GM12873 (cell line): ENCODE measurements around the gene VTI1A.

ENCODE experiments used
- TF ChIP-seq, protein P1 (sequence below): IDR thresholded peaks from 2 replicates; pipeline ENCODE4 v1.5.1; 2012; ENCODE audit warnings: low read depth, mild to moderate bottlenecking, moderate library complexity, low read length, control low read depth; ENCODE audit not compliant: insufficient read depth; ENCODE audit errors: missing control alignments

Gene VTI1A

DNA sequence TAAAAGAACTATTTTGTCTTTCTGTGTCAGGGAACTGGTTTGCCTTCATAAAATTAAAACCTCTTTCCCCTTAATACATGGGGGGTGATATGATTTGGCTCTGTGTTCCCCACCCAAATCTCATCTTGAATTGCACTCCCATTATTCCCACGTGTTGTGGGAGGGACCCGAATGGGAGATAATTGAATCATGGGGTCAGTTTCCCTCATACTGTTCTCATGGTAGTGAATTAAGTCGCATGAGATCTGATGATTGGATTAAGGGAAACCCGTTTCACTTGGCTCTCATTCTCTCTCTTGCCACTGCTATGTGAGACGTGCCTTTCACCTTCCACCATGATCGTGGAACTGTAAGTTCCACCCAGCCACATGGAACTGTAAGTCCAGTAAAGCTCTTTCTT is 142.1 kb downstream of the VTI1A start:
- TF ChIP-seq, protein P1, sequence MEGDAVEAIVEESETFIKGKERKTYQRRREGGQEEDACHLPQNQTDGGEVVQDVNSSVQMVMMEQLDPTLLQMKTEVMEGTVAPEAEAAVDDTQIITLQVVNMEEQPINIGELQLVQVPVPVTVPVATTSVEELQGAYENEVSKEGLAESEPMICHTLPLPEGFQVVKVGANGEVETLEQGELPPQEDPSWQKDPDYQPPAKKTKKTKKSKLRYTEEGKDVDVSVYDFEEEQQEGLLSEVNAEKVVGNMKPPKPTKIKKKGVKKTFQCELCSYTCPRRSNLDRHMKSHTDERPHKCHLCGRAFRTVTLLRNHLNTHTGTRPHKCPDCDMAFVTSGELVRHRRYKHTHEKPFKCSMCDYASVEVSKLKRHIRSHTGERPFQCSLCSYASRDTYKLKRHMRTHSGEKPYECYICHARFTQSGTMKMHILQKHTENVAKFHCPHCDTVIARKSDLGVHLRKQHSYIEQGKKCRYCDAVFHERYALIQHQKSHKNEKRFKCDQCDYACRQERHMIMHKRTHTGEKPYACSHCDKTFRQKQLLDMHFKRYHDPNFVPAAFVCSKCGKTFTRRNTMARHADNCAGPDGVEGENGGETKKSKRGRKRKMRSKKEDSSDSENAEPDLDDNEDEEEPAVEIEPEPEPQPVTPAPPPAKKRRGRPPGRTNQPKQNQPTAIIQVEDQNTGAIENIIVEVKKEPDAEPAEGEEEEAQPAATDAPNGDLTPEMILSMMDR = no peak

DNA sequence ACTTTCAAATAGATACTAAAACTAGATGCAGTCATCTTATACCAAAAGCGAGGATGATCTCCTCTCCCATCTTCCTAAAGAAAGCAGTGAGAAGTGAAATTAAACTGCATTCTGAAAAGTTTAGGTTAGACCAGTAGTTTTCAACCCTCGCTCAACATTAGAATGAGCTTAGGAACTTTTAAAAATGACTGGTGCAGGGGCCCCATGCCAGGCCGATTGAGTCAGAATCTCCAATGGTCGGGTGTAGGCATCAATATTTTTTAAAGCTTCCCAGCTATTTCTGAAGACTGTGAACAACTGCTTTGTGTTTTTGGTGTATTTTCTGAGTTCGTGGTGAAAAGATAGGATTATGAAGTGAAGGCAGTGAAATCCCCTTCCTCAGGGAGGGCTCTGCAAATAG is 146.0 kb downstream of the VTI1A start:
- TF ChIP-seq, protein P1 = no peak

DNA sequence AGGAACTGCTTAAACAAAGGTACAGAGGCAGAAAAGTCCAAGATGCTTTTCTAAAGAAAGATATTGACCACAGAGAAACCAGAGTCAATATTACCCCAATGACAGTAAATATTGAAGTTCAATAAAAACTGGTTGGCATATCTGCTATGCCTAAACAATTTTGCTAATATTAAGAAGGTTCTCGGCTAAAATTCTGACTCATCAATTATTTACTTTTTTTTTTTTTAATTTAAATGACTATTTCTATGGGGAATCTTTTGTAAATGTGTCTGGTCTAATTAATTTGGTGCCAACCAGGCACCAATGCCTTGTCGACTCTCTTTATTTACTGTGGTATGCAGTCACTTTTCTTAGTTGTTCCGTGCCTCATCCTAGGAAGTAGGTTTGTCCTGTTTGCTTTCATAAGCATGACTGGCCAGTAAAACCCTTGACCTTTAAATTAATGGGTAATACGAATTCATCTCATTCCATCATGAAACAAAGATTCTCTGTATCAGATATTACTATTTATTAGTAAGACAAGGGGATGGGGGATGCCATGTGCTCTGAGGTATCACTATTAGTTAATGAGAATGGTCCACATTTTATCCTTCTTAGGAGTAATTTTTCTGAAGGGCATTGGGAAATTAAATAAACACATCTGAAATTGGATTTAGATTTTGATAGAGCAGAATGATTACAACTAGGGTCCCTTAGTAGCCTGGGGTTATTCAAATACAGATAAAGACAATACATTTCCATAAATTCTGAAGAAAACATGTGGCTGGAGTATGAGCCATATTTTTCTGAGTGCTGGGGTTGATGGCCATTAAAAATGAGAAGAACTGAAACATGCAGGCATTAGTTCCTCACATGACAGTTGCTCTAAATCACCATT is 154.4 kb downstream of the VTI1A start:
- TF ChIP-seq, protein P1 = no peak

DNA sequence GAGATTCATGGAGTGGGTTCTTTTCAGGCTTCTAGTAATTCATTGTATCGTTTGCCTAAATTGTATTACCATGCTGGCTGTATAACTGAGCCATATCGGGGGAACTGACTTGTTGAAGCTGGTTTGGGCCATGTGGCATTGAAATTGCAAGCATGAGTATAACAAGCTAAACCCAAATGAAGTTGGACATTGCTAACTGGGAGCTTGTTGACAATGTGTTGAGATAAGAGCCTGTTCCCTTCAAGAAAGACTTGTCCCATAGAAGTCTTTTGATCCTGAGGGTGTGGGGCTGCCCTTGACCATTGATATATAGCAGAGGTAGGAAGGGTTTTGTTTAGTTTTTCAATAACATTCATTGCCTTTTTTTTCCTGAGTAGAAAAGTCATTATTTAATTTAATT is 156.0 kb downstream of the VTI1A start:
- TF ChIP-seq, protein P1 = no peak

DNA sequence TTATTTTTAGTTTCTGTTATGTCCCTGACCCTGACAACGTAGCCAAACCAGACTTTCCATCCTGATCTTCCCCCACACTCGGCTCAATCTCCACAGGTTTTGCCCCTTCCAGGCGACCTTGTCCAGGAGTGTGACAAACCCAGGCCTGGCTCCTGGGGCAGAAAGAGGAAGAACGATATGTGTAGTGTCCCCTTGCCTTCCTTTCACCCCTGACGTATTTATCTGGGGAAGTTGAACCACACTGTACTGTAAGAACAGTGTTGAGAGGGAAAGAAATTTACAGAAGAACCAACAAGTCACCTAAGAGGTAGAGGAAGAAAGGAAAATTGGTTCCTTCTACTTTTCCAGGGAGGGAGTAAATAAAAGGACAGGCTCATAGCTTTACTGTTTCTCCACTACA is 158.0 kb downstream of the VTI1A start:
- TF ChIP-seq, protein P1 = no peak

DNA sequence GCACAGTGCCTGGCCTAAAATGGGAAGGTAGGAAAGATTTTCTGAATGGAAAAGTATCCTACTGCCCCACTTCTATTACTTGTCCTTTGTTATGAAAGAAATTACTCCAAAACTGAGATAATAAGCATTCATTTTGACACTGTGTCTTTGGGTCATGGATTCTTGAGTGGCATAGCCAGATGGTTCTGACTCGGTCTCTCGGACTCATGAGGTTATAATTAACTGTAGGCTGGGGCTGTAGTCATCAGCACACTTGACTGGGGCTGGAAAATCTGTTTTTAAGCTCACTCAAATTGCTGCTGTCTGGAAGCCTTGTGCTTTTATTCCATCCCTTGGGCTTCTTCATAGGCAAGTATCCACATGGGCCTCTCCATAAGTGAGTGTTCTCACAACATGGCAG is 160.5 kb downstream of the VTI1A start:
- TF ChIP-seq, protein P1 = no peak

DNA sequence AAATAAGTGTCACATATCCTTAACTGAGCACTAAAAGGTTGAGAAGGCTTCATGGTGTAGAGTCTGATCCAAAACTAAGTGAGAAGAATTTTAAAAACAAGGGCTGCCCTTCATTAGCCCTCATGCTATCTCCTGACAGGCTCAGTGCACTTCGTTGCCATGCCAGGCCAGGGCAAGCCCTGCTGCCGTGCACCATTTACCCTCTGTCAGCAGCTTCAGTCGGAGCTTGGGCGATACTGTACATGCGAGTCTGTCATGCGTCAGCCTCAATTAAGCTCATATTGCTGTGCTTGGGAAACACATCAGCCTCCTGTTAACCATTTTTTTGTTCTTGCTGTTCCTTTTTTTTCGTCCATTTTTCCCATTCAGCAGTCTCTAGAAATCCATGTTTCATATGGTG is 166.6 kb downstream of the VTI1A start:
- TF ChIP-seq, protein P1 = no peak
